H1 (cell line): Measurements from ENCODE around the gene EIF3J. TPM values are rescaled to one million over a fixed set of nuclear protein-coding genes. Genes with fewer than 3 reads are reported as not detected.

Source experiments
- CTCF ChIP-seq, 3 experiments: IDR thresholded peaks; 1 replicate in 2 of 3; 2 replicates in 1 of 3; pipeline versions ENCODE4 v1.5.1 to v1.6.1; 2011; ENCODE audit warnings: low read length in 3 of 3, mild to moderate bottlenecking in 3 of 3, inconsistent platforms in 2 of 3, low read depth in 1 of 3, moderate library complexity in 1 of 3; ENCODE audit not compliant: insufficient read depth in 1 of 3; ENCODE audit errors: control extremely low read depth in 1 of 3
- TCF12 ChIP-seq: IDR thresholded peaks from 2 replicates; pipeline ENCODE4 v1.6.1; 2011; ENCODE audit warnings: low read depth, mild to moderate bottlenecking, low read length
- polyA plus RNA-seq, 7 experiments: library from polyadenylated mRNA; depleted of rRNA in 3 of 7; stranded (reverse) in 5 of 7; unstranded in 2 of 7; fragments of >200 nt in 5 of 7; fragments of 200-250 nt in 2 of 7; gene quantifications; 1 replicate in 5 of 7; 2 replicates in 1 of 7; 4 replicates in 1 of 7; pipeline versions ENCODE4 v1.2.1 to v1.2.3, GENCODE V29; 2011 to 2013; ENCODE audit warnings: missing spikeins in 2 of 7, mixed read lengths in 2 of 7
- total RNA-seq: library from RNA; stranded (reverse); fragmentation: NEBNext Ultra II Directional; extraction: Animal tissue kit (Norgen Biotek cat#: 25700); gene quantifications from 2 replicates; pipeline ENCODE4 v1.2.1, GENCODE V29; 2021

EIF3J gene
- total and polyA plus RNA-seq, 2 of the 8 experiments (the other 6 are each of a cell fraction or from before 2014, with no cell fraction given) = 26.8 to 119 TPM

GRCh38 chr15:44569316-44569715 lies 32.4 kb downstream of the EIF3J start (continued):
- no peak for TF ChIP-seq CTCF (IDR thresholded peaks at IDR 0.05; ENCODE audit: control extremely low read depth in 1 of 3, insufficient read depth in 1 of 3, low read depth in 1 of 3, low read length in 3 of 3)
- no peak for TF ChIP-seq TCF12
